Endothelial cell of umbilical vein (primary cell): ENCODE results near the gene EEF1G. TPM values are rescaled to one million over a fixed set of nuclear protein-coding genes. Genes with fewer than 3 reads are reported as not detected.

Source experiments
- BruUV-seq: library from RNA; stranded (reverse); fragments of 400-500 nt; replicated peaks from 2 replicates; lab custom pipeline; 2021; lab: Mats Ljungman, UMichigan
- CTCF ChIA-PET: fragments of 300-600, 350-600 bp; sonication (Branson Sonifier 250); formaldehyde crosslinking; loops from one replicate; lab custom pipeline; 2021; ENCODE audit warnings: antibody characterized with exemption, inconsistent platforms; lab: Charles Lee
- POLR2A ChIA-PET: fragments of 300-600, 350-600 bp; sonication (Branson Sonifier 250); formaldehyde crosslinking; loops from one replicate; lab custom pipeline; 2021; ENCODE audit warnings: antibody characterized with exemption, inconsistent platforms; lab: Charles Lee
- DNase-seq: peaks from one replicate; pipeline ENCODE4 v3.0.0-alpha.2; 2011; ENCODE audit warnings: low read depth, low spot score
- FAIRE-seq: peaks from 2 replicates; lab custom pipeline; 2011; peaks lifted over from hg19 to GRCh38; lab: Jason Lieb, UNC
- H2AFZ ChIP-seq: 2 replicates; pipeline ENCODE4 v1.6.0; 2012; ENCODE audit warnings: low read depth, low read length, control low read depth, inconsistent platforms
- H3K27ac ChIP-seq: 2 replicates; pipeline ENCODE4 v1.5.1; 2011; ENCODE audit warnings: low read depth, mild to moderate bottlenecking, control low read depth, low read length, moderate library complexity; ENCODE audit not compliant: insufficient read depth
- H3K27me3 ChIP-seq, 2 experiments: 2 replicates each; pipeline versions ENCODE4 v1.6.0 to v1.6.1; 2011; ENCODE audit warnings: low read length in 2 of 2, mixed read lengths in 1 of 2; ENCODE audit not compliant: control insufficient read depth in 2 of 2, insufficient read depth in 2 of 2
- H3K36me3 ChIP-seq, 2 experiments: 2 replicates in 1 of 2; 3 replicates in 1 of 2; pipeline ENCODE4 v1.5.1; 2011; ENCODE audit warnings: low read length in 2 of 2, mild to moderate bottlenecking in 1 of 2, moderate library complexity in 1 of 2; ENCODE audit not compliant: control insufficient read depth in 2 of 2, insufficient read depth in 2 of 2; ENCODE audit errors: extremely low read depth in 1 of 2
- H3K4me1 ChIP-seq: 3 replicates; pipeline ENCODE4 v1.5.1; 2011; ENCODE audit warnings: mild to moderate bottlenecking, low read length; ENCODE audit not compliant: control insufficient read depth, insufficient read depth; ENCODE audit errors: extremely low read depth
- H3K4me2 ChIP-seq: 2 replicates; pipeline ENCODE4 v1.6.1; 2011; ENCODE audit warnings: low read length, control low read depth, mixed read lengths; ENCODE audit not compliant: insufficient read depth
- H3K4me3 ChIP-seq, 3 experiments: fragments of 200-600 bp in 1 of 3; sonication (generic), shearing (Covaris generic) in 1 of 3; replicated peaks in 1 of 3; 2 replicates each; pipeline ENCODE4 v1.5.1; 2011 to 2016; ENCODE audit warnings: control low read depth in 3 of 3, low read length in 3 of 3, mild to moderate bottlenecking in 2 of 3, inconsistent platforms in 1 of 3, low read depth in 1 of 3, moderate library complexity in 1 of 3; ENCODE audit not compliant: insufficient read depth in 1 of 3
- H3K79me2 ChIP-seq: 2 replicates; pipeline ENCODE4 v1.6.0; 2012; ENCODE audit warnings: low read length, inconsistent platforms; ENCODE audit not compliant: control insufficient read depth, insufficient read depth
- H3K9ac ChIP-seq: replicated peaks from 2 replicates; pipeline ENCODE3; 2011; ENCODE audit warnings: low read length, control low read depth; ENCODE audit not compliant: insufficient read depth; ENCODE audit errors: extremely low read depth
- H3K9me1 ChIP-seq: replicated peaks from 3 replicates; pipeline ENCODE4 v1.6.0; 2011; ENCODE audit warnings: mild to moderate bottlenecking, low read length; ENCODE audit not compliant: control insufficient read depth, insufficient read depth; ENCODE audit errors: extremely low read depth
- H3K9me3 ChIP-seq: replicated peaks from 2 replicates; pipeline ENCODE4 v1.5.1; 2012; ENCODE audit warnings: low read length, inconsistent platforms; ENCODE audit not compliant: control insufficient read depth, insufficient read depth
- H4K20me1 ChIP-seq: replicated peaks from 2 replicates; pipeline ENCODE3; 2011; ENCODE audit warnings: mild to moderate bottlenecking, low read length; ENCODE audit not compliant: control insufficient read depth, insufficient read depth; ENCODE audit errors: extremely low read depth
- CTCF ChIP-seq, 2 donors: IDR thresholded peaks; 1 replicate in 1 of 2; 2 replicates in 1 of 2; pipeline ENCODE4 v1.5.1; 2011; ENCODE audit warnings: low read length in 2 of 2, mild to moderate bottlenecking in 2 of 2, moderate library complexity in 2 of 2, control low read depth in 1 of 2, inconsistent platforms in 1 of 2, low read depth in 1 of 2; ENCODE audit not compliant: insufficient read depth in 1 of 2; ENCODE audit errors: extremely low read depth in 1 of 2
- EZH2 ChIP-seq: IDR thresholded peaks from 2 replicates; pipeline ENCODE4 v1.6.1; 2012; ENCODE audit warnings: borderline replicate concordance, low read depth, mild to moderate bottlenecking, moderate library complexity, low read length, inconsistent platforms; ENCODE audit not compliant: severe bottlenecking
- FOS ChIP-seq: IDR thresholded peaks from 2 replicates; pipeline ENCODE4 v1.6.1; 2011; ENCODE audit warnings: mild to moderate bottlenecking, low read length, moderate library complexity, borderline replicate concordance; ENCODE audit not compliant: insufficient read depth
- GATA2 ChIP-seq: IDR thresholded peaks from 2 replicates; pipeline ENCODE4 v1.7.0; 2011; ENCODE audit warnings: low read depth, mild to moderate bottlenecking, moderate library complexity, mixed read lengths, low read length; ENCODE audit not compliant: insufficient read length, insufficient read depth
- JUN ChIP-seq: IDR thresholded peaks from 2 replicates; pipeline ENCODE4 v1.6.1; 2011; ENCODE audit warnings: borderline replicate concordance, low read depth; ENCODE audit not compliant: insufficient read length, insufficient read depth
- MAX ChIP-seq: IDR thresholded peaks from 2 replicates; pipeline ENCODE4 v1.6.1; 2011; ENCODE audit not compliant: insufficient read depth, insufficient read length
- MYC ChIP-seq: IDR thresholded peaks from one replicate; pipeline ENCODE4 v1.6.1; 2011; ENCODE audit warnings: mild to moderate bottlenecking, low read depth, low read length
- POLR2A ChIP-seq: IDR thresholded peaks from 2 replicates; pipeline ENCODE4 v1.6.1; 2012; ENCODE audit warnings: low read depth, mild to moderate bottlenecking, control low read depth, low read length
- POLR2AphosphoS5 ChIP-seq: IDR thresholded peaks from 2 replicates; pipeline ENCODE4 v1.6.1; 2012; ENCODE audit warnings: low read depth, mild to moderate bottlenecking, control low read depth, low read length, moderate library complexity; ENCODE audit not compliant: insufficient read depth
- dilution Hi-C: fragments of 300-500 bp; cut with MboI; formaldehyde crosslinking; loops from one replicate; pipeline ENCODE4 v1.15.0; 2019; ENCODE audit warnings: low sequenced_read_pairs; ENCODE audit not compliant: extremely low pct_ligation_motif_present
- intact Hi-C: fragments of 100-400 bp; cut with micrococcal nuclease; formaldehyde crosslinking; loops from one replicate; pipeline ENCODE4 v1.10.0; 2022
- polyA plus RNA-seq, 4 experiments: library from polyadenylated mRNA; depleted of rRNA in 3 of 4; stranded (reverse) in 3 of 4; unstranded in 1 of 4; fragments of >200 nt; gene quantifications; 2 replicates each; pipeline versions ENCODE4 v1.2.1 to v1.2.3, GENCODE V29; 2011 to 2012; ENCODE audit warnings: missing spikeins in 1 of 4
- total RNA-seq: library from RNA; stranded (reverse); gene quantifications from 2 replicates; pipeline ENCODE4 v1.2.3, GENCODE V29; 2021

EEF1G gene
- total and polyA plus RNA-seq, 2 donors (not counting 3 experiments of a cell fraction or from before 2014, with no cell fraction given) = 1,341 to 2,133 TPM

GRCh38 chr11:62569611-62570010 lies 4.1 kb downstream of the EEF1G start:
- TF ChIP-seq JUN = no peak
- TF ChIP-seq CTCF (IDR thresholded peaks at IDR 0.05; ENCODE audit: extremely low read depth in 1 of 2, insufficient read depth in 1 of 2, low read depth in 1 of 2, low read length in 2 of 2) = no peak
- no peak for TF ChIP-seq MYC
- no peak for TF ChIP-seq MAX
- no peak for TF ChIP-seq POLR2A
- TF ChIP-seq FOS = no peak
- no peak for TF ChIP-seq POLR2AphosphoS5
- no peak for TF ChIP-seq EZH2
- no peak for TF ChIP-seq GATA2
- FAIRE-seq (no peak), DNase-seq (no peak)
- H3K27me3 ChIP-seq = no peaks in the 10 kb centered on the region
- peaks cover 35 to 39% of the 10 kb centered on the region in 2 experiments for H3K36me3 ChIP-seq
- H3K4me2 ChIP-seq = no peak overlapping the region
- dilution Hi-C loops = no loop called here
- BruUV-seq = no TSS peak
- peaks cover 22% of the 10 kb centered on the region for H3K4me1 ChIP-seq
- H3K9me1 ChIP-seq = no peaks in the 10 kb centered on the region
- no peak overlapping the region for H2AFZ ChIP-seq
- POLR2A ChIA-PET = no interaction called here
- H3K79me2 ChIP-seq = peaks cover 90% of the 10 kb centered on the region
- no peak overlapping the region for H3K9ac ChIP-seq
- no peaks in the 10 kb centered on the region for H3K9me3 ChIP-seq
- peaks cover 6% of the 10 kb centered on the region for H4K20me1 ChIP-seq
- CTCF ChIA-PET = interaction anchor here (0.6 to 4.2 kb wide), 5 partner anchors 10 to 175 kb away, joined by 3 to 26 read pairs (median 8); no protein-coding TSS in a partner anchor
- H3K27ac ChIP-seq = no peak overlapping the region
- H3K4me3 ChIP-seq = no peak overlapping the region
- intact Hi-C loops = no loop called here
